HG03108 (cell line): ENCODE results near the gene RPS10.

ENCODE experiments used
- ATAC-seq: cut with Tn5 transposase; IDR thresholded peaks from one replicate; pipeline ENCODE4 v1.9.1; 2021; ENCODE audit warnings: moderate library complexity; ENCODE audit not compliant: unreplicated experiment

Gene RPS10

GRCh38 chr6:34425498-34426410, at the start of gene RPS10:
Gene RPS10 (minus strand): TSS chr6:34426069. CDS start chr6:34425221, 848 bp downstream.
- peak; percentile 75 for ATAC-seq

GRCh38 chr6:34475238-34475682, 49.4 kb upstream of the RPS10 start:
- ATAC-seq: no peak

GRCh38 chr6:34474754-34475153, 48.9 kb upstream of the RPS10 start:
- no peak for ATAC-seq

GRCh38 chr6:34473967-34474366, 48.1 kb upstream of the RPS10 start:
- no peak for ATAC-seq

- ATAC-seq: no peak
These were observed 46.6 kb upstream of the RPS10 start for GRCh38 chr6:34472425-34472824.

GRCh38 chr6:34469499-34469898, 43.6 kb upstream of the RPS10 start:
- no peak for ATAC-seq

- peak; percentile 63 for ATAC-seq
These were observed 42.6 kb upstream of the RPS10 start for GRCh38 chr6:34468378-34468892.

GRCh38 chr6:34466242-34467185, 40.6 kb upstream of the RPS10 start:
- no peak for ATAC-seq

- no peak for ATAC-seq
These were observed 39.8 kb upstream of the RPS10 start, which contains the start of gene PACSIN1 for GRCh38 chr6:34465531-34466241. Gene PACSIN1 (plus strand): TSS chr6:34466076. CDS start chr6:34526306, 60,230 bp downstream.

GRCh38 chr6:34463849-34464248, 38.0 kb upstream of the RPS10 start:
- ATAC-seq: no peak

GRCh38 chr6:34463299-34463698, 37.4 kb upstream of the RPS10 start:
- no peak for ATAC-seq

GRCh38 chr6:34462551-34462971, 36.7 kb upstream of the RPS10 start:
- ATAC-seq: no peak

GRCh38 chr6:34462010-34462409, 36.1 kb upstream of the RPS10 start:
- no peak for ATAC-seq

- no peak for ATAC-seq
These were observed 35.1 kb upstream of the RPS10 start for GRCh38 chr6:34460796-34461507.

- peak; percentile 67 for ATAC-seq
These were observed 34.2 kb upstream of the RPS10 start for GRCh38 chr6:34459899-34460593.

- no peak for ATAC-seq
These were observed 32.2 kb upstream of the RPS10 start for GRCh38 chr6:34457742-34458735.

- ATAC-seq: no peak
These were observed 31.5 kb upstream of the RPS10 start for GRCh38 chr6:34457382-34457741.

GRCh38 chr6:34455831-34456230, 30.0 kb upstream of the RPS10 start:
- no peak for ATAC-seq
